IPS-15b (cell line): ENCODE results near the gene PXDN.

Source experiments
- H3K27me3 ChIP-seq: one replicate; pipeline ENCODE4 v1.6.1; 2013; ENCODE audit warnings: low read length; ENCODE audit not compliant: control insufficient read depth, insufficient read depth
- H3K36me3 ChIP-seq: one replicate; pipeline ENCODE4 v1.6.1; 2013; ENCODE audit warnings: low read length; ENCODE audit not compliant: control insufficient read depth, insufficient read depth
- H3K4me1 ChIP-seq: one replicate; pipeline ENCODE4 v1.6.1; 2013; ENCODE audit warnings: mild to moderate bottlenecking, low read length; ENCODE audit not compliant: control insufficient read depth, insufficient read depth
- H3K4me3 ChIP-seq: one replicate; pipeline ENCODE4 v1.5.1; 2013; ENCODE audit warnings: low read depth, low read length
- H3K9ac ChIP-seq: one replicate; pipeline ENCODE4 v1.6.1; 2013; ENCODE audit warnings: low read depth, mild to moderate bottlenecking, low read length
- H3K9me3 ChIP-seq: one replicate; pipeline ENCODE4 v1.6.1; 2013; ENCODE audit warnings: mild to moderate bottlenecking, low read length; ENCODE audit not compliant: control insufficient read depth, insufficient read depth

The PXDN gene

DNA sequence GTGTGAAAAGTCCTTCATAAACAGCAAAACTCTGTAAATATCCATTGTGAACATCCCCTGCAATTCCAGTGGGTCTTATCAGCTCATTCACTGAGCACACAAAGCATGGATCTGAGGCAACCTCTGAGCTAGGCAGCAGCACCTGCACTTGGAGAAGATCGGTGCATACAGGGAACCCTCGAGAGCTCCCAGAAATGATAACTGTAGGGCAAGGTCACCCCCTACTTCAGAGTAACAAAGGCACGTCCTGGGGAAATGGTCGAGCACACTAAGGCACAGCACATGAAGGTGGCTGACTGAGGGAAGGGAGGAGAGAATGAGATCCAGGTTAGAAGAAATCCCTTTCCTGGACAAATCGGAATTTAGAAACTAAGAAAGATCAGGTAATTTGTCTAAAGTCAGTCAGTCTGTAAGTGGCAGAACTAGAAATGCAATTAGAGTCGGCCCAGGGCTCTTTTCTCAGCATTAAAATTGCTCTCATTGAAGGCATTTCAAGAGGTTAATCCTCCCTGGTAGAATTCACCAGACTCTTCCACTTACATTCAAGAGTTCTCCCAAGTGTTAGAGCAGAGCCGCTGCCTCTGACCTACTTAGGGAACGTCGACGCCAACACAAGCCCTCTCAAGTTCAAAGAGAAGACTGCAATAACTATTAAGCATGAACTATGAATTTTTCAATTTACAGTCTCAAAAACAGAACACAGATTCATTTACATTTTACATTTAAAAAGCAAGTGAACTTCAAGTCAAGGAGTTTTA is 45.9 kb downstream of the PXDN start:
- no peak overlapping the region for H3K4me3 ChIP-seq
- H3K9me3 ChIP-seq = no peaks in the 10 kb centered on the region
- no peak overlapping the region for H3K9ac ChIP-seq
- no peaks in the 10 kb centered on the region for H3K4me1 ChIP-seq
- no peaks in the 10 kb centered on the region for H3K36me3 ChIP-seq
- no peaks in the 10 kb centered on the region for H3K27me3 ChIP-seq

- H3K27me3 ChIP-seq = no peaks in the 10 kb centered on the region
- no peaks in the 10 kb centered on the region for H3K9me3 ChIP-seq
- no peaks in the 10 kb centered on the region for H3K4me1 ChIP-seq
- H3K9ac ChIP-seq = no peak overlapping the region
- no peak overlapping the region for H3K4me3 ChIP-seq
- H3K36me3 ChIP-seq = no peaks in the 10 kb centered on the region
These were observed 46.7 kb downstream of the PXDN start for GRCh38 chr2:1697601-1698000.

DNA sequence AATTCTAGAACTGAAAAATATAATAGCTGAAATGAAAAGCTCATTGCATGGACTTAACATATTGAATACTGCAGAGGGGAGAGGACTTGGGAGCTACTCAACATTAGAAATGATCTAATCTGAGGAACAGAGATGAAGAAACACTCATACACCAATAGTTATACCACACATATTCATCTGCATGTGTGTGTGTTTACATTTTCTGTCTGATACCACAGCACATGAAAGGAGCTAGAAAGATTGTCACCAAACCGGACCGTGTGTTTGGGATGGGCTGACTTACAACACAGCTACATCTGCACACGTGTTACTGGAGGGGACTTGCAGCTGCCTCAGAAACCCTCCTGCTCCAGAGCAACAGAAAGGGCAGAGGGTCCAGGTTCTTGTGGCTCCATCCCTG is 47.8 kb downstream of the PXDN start:
- H3K4me3 ChIP-seq = no peak overlapping the region

DNA sequence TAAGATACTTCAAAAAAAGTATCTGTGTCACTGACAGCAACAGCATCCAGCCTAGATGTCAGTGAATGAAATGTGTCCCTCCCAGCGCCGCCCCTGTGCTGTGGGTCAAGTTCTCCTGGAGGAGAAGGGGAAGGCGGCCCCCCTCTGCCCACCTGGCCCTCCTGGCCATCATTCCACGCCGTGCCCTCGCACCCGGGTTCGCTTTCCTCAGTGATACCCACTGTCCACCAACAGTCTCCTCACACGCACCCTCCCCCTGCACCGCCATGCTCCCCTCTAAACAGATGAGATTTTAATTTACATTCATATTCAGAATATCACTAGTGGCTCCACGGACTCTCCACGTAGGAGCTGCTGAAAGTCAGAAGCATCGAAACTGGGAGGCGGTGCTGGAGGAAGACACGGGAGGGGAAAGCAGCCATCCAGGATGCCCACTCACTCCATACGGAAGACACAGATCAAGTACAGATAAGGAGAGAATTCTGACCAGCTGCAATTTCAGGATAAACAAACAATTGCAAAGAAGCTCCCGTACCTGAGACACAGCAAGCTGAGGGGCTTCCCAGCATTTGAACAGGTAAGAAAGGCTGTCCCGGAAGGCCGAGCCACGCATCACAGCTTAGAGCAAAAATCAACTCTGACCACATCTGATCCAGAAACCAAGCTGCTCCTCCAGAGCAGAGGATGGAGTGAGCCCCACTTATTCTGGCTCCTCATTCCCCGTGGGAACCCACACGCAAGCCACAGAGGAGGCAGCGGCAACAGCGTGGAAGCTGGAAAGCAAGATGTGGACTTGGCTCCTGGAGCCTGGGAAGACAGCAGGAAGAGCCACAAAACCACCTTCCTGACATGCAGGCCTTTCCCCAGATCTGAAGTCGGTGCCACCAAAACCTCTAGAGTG is 49.7 kb downstream of the PXDN start:
- Histone ChIP-seq H3K4me3 (no peak overlapping the region), H3K4me1 (no peaks in the 10 kb centered on the region), H3K36me3 (no peaks in the 10 kb centered on the region), H3K9ac (no peak overlapping the region), H3K9me3 (no peaks in the 10 kb centered on the region), H3K27me3 (no peaks in the 10 kb centered on the region)

More for the DNA sequence above, 47.8 kb downstream of the PXDN start:
- no peaks in the 10 kb centered on the region for H3K9me3 ChIP-seq
- H3K9ac ChIP-seq = no peak overlapping the region
- H3K27me3 ChIP-seq = no peaks in the 10 kb centered on the region
- H3K36me3 ChIP-seq = no peaks in the 10 kb centered on the region
- H3K4me1 ChIP-seq = no peaks in the 10 kb centered on the region

GRCh38 chr2:1693723-1694122 is 50.6 kb downstream of the PXDN start:
- Histone ChIP-seq H3K9ac (no peak overlapping the region), H3K4me3 (no peak overlapping the region), H3K36me3 (no peaks in the 10 kb centered on the region), H3K27me3 (no peaks in the 10 kb centered on the region), H3K9me3 (no peaks in the 10 kb centered on the region), H3K4me1 (no peaks in the 10 kb centered on the region)

GRCh38 chr2:1692342-1692741 is 52.0 kb downstream of the PXDN start:
- Histone ChIP-seq H3K9ac (no peak overlapping the region), H3K4me3 (no peak overlapping the region), H3K27me3 (no peaks in the 10 kb centered on the region), H3K9me3 (no peaks in the 10 kb centered on the region), H3K36me3 (no peaks in the 10 kb centered on the region), H3K4me1 (no peaks in the 10 kb centered on the region)

DNA sequence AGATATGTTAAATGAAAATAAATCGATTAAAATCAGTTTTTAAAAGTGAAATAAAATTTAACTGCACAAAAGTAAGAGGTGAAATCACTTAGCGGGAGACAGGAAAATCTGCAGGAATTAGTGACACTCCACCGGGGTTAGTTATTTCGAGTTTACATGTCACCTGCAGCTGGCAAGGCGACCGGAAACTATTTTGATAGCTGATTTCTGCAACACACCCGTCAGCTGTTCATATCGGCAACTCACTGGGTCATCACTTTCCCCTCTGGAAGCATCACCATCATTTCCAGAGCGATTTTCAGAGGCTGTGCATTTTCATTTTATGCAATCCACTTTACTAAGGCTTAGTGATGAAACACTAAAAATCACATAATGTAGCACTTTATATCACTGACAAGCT is 52.9 kb downstream of the PXDN start:
- Histone ChIP-seq H3K9ac (no peak overlapping the region), H3K27me3 (no peaks in the 10 kb centered on the region), H3K4me3 (no peak overlapping the region), H3K36me3 (no peaks in the 10 kb centered on the region), H3K4me1 (no peaks in the 10 kb centered on the region), H3K9me3 (no peaks in the 10 kb centered on the region)

- Histone ChIP-seq H3K4me1 (no peaks in the 10 kb centered on the region), H3K36me3 (no peaks in the 10 kb centered on the region), H3K9me3 (no peaks in the 10 kb centered on the region), H3K27me3 (no peaks in the 10 kb centered on the region), H3K9ac (no peak overlapping the region), H3K4me3 (no peak overlapping the region)
These were observed 54.1 kb downstream of the PXDN start for GRCh38 chr2:1690056-1690775.

DNA sequence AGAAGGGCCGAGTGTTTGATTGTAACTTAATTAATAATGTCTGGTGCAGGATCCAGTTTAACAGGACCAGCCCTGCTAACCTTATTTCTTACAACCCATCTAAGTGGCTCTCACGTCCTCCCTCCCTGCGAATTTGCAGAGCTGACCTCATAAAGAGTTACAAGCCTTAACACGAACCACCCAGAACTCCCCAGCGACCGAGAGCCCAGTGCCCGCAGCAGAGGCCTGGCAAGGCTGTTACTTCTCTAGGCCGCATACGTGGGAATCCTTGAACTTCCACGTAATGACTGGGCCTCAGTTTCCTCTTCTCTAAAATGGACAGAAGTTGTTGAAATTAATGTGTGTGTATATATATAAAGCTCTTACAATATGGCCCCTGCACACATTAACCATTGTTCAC is 55.5 kb downstream of the PXDN start:
- no peak overlapping the region for H3K9ac ChIP-seq
- no peaks in the 10 kb centered on the region for H3K9me3 ChIP-seq
- no peaks in the 10 kb centered on the region for H3K36me3 ChIP-seq
- no peak overlapping the region for H3K4me3 ChIP-seq
- no peaks in the 10 kb centered on the region for H3K27me3 ChIP-seq
- H3K4me1 ChIP-seq = no peaks in the 10 kb centered on the region

- H3K27me3 ChIP-seq = no peaks in the 10 kb centered on the region
- H3K9ac ChIP-seq = no peak overlapping the region
- H3K9me3 ChIP-seq = no peaks in the 10 kb centered on the region
- no peaks in the 10 kb centered on the region for H3K36me3 ChIP-seq
- no peaks in the 10 kb centered on the region for H3K4me1 ChIP-seq
- H3K4me3 ChIP-seq = no peak overlapping the region
These were observed 56.2 kb downstream of the PXDN start for GRCh38 chr2:1688161-1688560.

- no peak overlapping the region for H3K4me3 ChIP-seq
- H3K9ac ChIP-seq = no peak overlapping the region
- H3K4me1 ChIP-seq = no peaks in the 10 kb centered on the region
- H3K27me3 ChIP-seq = no peaks in the 10 kb centered on the region
- no peaks in the 10 kb centered on the region for H3K36me3 ChIP-seq
- H3K9me3 ChIP-seq = no peaks in the 10 kb centered on the region
These were observed 57.1 kb downstream of the PXDN start for GRCh38 chr2:1687254-1687653.
